ENCODE measurements around the gene RAP1GDS1. TPM values are rescaled to one million over a fixed set of nuclear protein-coding genes. Genes with fewer than 3 reads are reported as not detected.

RAP1GDS1 gene
- total RNA-seq, 1 experiment from 2014 or later, result 25.7 TPM

- DNase-seq, result no peak
- no peak overlapping the region for H2AFZ ChIP-seq
- intact Hi-C loops (cut with micrococcal nuclease; ENCODE audit: unreplicated experiment), result no loop called here
- H3K9me3 ChIP-seq (ENCODE audit: insufficient read depth, low read depth), result 0 out of 2 replicates have a peak, but pooled peaks cover under 1% of the 10 kb centered on the region
- TF ChIP-seq EZH2 (IDR thresholded peaks at IDR 0.05; ENCODE audit: low read depth), result no peak
- TF ChIP-seq, protein P1, sequence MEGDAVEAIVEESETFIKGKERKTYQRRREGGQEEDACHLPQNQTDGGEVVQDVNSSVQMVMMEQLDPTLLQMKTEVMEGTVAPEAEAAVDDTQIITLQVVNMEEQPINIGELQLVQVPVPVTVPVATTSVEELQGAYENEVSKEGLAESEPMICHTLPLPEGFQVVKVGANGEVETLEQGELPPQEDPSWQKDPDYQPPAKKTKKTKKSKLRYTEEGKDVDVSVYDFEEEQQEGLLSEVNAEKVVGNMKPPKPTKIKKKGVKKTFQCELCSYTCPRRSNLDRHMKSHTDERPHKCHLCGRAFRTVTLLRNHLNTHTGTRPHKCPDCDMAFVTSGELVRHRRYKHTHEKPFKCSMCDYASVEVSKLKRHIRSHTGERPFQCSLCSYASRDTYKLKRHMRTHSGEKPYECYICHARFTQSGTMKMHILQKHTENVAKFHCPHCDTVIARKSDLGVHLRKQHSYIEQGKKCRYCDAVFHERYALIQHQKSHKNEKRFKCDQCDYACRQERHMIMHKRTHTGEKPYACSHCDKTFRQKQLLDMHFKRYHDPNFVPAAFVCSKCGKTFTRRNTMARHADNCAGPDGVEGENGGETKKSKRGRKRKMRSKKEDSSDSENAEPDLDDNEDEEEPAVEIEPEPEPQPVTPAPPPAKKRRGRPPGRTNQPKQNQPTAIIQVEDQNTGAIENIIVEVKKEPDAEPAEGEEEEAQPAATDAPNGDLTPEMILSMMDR (conservative IDR thresholded peaks at IDR 0.05), result no peak
- no peaks in the 10 kb centered on the region for H4K20me1 ChIP-seq (ENCODE audit: insufficient read depth)
- H3K9me2 ChIP-seq (ENCODE audit: insufficient read depth), result no peaks in the 10 kb centered on the region
- CTCF ChIA-PET, result no interaction called here
- no peaks in the 10 kb centered on the region for H3K36me3 ChIP-seq (ENCODE audit: low read depth)
- no peaks in the 10 kb centered on the region for H3K27me3 ChIP-seq (ENCODE audit: insufficient read depth, low read depth)
- no TSS peak for BruUV-seq (replicated peaks)
- H3K4me2 ChIP-seq, result no peak overlapping the region
- H3K27ac ChIP-seq, result no peak overlapping the region
- no peaks in the 10 kb centered on the region for H3F3A ChIP-seq (ENCODE audit: insufficient read depth, low read depth)
- no peaks in the 10 kb centered on the region for H3K79me2 ChIP-seq (ENCODE audit: low read depth)
- H3K4me1 ChIP-seq (replicated peaks; ENCODE audit: insufficient read depth), result no peaks in the 10 kb centered on the region
- no peak overlapping the region for H3K4me3 ChIP-seq
- POLR2A ChIA-PET (ENCODE audit: unreplicated experiment), result no interaction called here
These were observed 91.8 kb downstream of the RAP1GDS1 start for GRCh38 chr4:98352940-98353339.

- CTCF ChIA-PET, result no interaction called here
- H3K4me2 ChIP-seq, result no peak overlapping the region
These were observed 97.6 kb downstream of the RAP1GDS1 start for GRCh38 chr4:98358630-98359248.

GRCh38 chr4:98359646-98360045 lies 98.5 kb downstream of the RAP1GDS1 start:
- Histone ChIP-seq H3K9me2 (ENCODE audit: insufficient read depth) (no peaks in the 10 kb centered on the region), H3K36me3 (ENCODE audit: low read depth) (no peaks in the 10 kb centered on the region), H3K4me1 (replicated peaks; ENCODE audit: insufficient read depth) (no peaks in the 10 kb centered on the region), H3F3A (ENCODE audit: insufficient read depth, low read depth) (no peaks in the 10 kb centered on the region), H3K27ac (no peak overlapping the region), H3K4me3 (no peak overlapping the region), H3K79me2 (ENCODE audit: low read depth) (no peaks in the 10 kb centered on the region), H4K20me1 (ENCODE audit: insufficient read depth) (no peaks in the 10 kb centered on the region), H3K9me3 (ENCODE audit: insufficient read depth, low read depth) (0 out of 2 replicates have a peak, but pooled peaks cover 7% of the 10 kb centered on the region), H3K27me3 (ENCODE audit: insufficient read depth, low read depth) (no peaks in the 10 kb centered on the region), H2AFZ (no peak overlapping the region), H3K4me2 (no peak overlapping the region)
- DNase-seq, result no peak
- intact Hi-C loops (cut with micrococcal nuclease; ENCODE audit: unreplicated experiment), result no loop called here
- ChIA-PET CTCF (no interaction called here), POLR2A (ENCODE audit: unreplicated experiment) (no interaction called here)
- BruUV-seq (replicated peaks), result no TSS peak
- TF ChIP-seq EZH2 (IDR thresholded peaks at IDR 0.05; ENCODE audit: low read depth), result no peak
- TF ChIP-seq, protein P1 (conservative IDR thresholded peaks at IDR 0.05), result no peak

More at GRCh38 chr4:98358630-98359248, 97.6 kb downstream of the RAP1GDS1 start:
- no peaks in the 10 kb centered on the region for H4K20me1 ChIP-seq (ENCODE audit: insufficient read depth)
- H3K27ac ChIP-seq, result no peak overlapping the region
- H3K9me3 ChIP-seq (ENCODE audit: insufficient read depth, low read depth), result 0 out of 2 replicates have a peak, but pooled peaks cover 7% of the 10 kb centered on the region
- no peaks in the 10 kb centered on the region for H3K79me2 ChIP-seq (ENCODE audit: low read depth)
- H3K4me1 ChIP-seq (replicated peaks; ENCODE audit: insufficient read depth), result no peaks in the 10 kb centered on the region
- DNase-seq, result no peak
- no peak overlapping the region for H2AFZ ChIP-seq
- H3K27me3 ChIP-seq (ENCODE audit: insufficient read depth, low read depth), result no peaks in the 10 kb centered on the region
- BruUV-seq (replicated peaks), result no TSS peak
- TF ChIP-seq EZH2 (IDR thresholded peaks at IDR 0.05; ENCODE audit: low read depth), result no peak
- TF ChIP-seq, protein P1 (conservative IDR thresholded peaks at IDR 0.05), result no peak
- intact Hi-C loops (cut with micrococcal nuclease; ENCODE audit: unreplicated experiment), result no loop called here
- no peaks in the 10 kb centered on the region for H3K36me3 ChIP-seq (ENCODE audit: low read depth)
- no peak overlapping the region for H3K4me3 ChIP-seq
- H3F3A ChIP-seq (ENCODE audit: insufficient read depth, low read depth), result no peaks in the 10 kb centered on the region
- POLR2A ChIA-PET (ENCODE audit: unreplicated experiment), result no interaction called here
- no peaks in the 10 kb centered on the region for H3K9me2 ChIP-seq (ENCODE audit: insufficient read depth)

Data from PC-9 (cell line).